ENCODE measurements around the gene GPC3. TPM values are rescaled to one million over a fixed set of nuclear protein-coding genes. Genes with fewer than 3 reads are reported as not detected.

The GPC3 gene
- total and polyA plus RNA-seq, 2 experiments from 2014 or later: 171 to 323 TPM

DNA sequence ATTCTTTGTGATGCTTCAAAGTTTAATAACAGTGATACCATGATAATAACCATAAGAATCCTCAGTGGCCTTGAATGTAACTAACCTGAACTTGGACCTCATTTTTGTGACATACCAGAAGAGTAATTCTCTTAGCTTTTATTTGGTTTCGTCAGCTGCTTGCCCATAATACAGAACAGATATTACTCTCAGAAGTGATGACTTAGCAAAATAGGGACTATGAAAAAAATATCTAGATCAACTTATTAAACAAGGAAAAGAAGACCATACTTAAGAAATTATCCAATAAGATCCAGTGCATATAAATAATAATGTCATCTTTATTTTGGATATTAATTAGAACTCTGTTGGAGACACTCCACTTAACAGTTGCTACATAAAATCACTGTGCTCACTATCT, 333.2 kb downstream of the GPC3 start:
- Histone ChIP-seq H3K36me3 (no peaks in the 10 kb centered on the region), H3K4me1 (ENCODE audit: low read depth) (peaks cover 41% of the 10 kb centered on the region), H3K4me3 (no peak overlapping the region), H3K27me3 (no peaks in the 10 kb centered on the region), H3K27ac (no peak overlapping the region), H3K9me3 (ENCODE audit: low read depth) (no peaks in the 10 kb centered on the region)
- TF ChIP-seq, protein P1, sequence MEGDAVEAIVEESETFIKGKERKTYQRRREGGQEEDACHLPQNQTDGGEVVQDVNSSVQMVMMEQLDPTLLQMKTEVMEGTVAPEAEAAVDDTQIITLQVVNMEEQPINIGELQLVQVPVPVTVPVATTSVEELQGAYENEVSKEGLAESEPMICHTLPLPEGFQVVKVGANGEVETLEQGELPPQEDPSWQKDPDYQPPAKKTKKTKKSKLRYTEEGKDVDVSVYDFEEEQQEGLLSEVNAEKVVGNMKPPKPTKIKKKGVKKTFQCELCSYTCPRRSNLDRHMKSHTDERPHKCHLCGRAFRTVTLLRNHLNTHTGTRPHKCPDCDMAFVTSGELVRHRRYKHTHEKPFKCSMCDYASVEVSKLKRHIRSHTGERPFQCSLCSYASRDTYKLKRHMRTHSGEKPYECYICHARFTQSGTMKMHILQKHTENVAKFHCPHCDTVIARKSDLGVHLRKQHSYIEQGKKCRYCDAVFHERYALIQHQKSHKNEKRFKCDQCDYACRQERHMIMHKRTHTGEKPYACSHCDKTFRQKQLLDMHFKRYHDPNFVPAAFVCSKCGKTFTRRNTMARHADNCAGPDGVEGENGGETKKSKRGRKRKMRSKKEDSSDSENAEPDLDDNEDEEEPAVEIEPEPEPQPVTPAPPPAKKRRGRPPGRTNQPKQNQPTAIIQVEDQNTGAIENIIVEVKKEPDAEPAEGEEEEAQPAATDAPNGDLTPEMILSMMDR (IDR thresholded peaks at IDR 0.05; ENCODE audit: low read depth, low read length): no peak
- DNase-seq (ENCODE audit: low read depth in 1 of 2, low spot score in 1 of 2): no peak

DNA sequence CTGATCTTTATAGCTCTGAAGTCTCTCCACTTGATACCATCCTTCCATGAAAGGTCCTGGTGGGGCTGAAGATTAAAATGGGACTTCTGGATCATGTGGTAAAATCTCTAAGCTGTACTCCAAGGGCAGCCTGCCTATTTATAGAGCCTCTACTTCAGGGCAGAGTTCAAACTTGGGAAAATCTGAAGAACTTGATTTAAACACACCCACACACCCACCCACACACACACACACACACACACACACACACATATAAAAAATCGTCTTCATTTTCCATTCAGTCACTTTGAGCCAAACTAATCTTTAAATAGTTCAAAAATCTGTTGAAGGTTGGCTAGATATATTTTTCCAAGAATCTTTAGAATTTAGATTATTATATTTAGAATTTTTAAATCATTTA, 335.2 kb downstream of the GPC3 start:
- Histone ChIP-seq H3K27me3 (no peaks in the 10 kb centered on the region), H3K36me3 (no peaks in the 10 kb centered on the region), H3K9me3 (ENCODE audit: low read depth) (no peaks in the 10 kb centered on the region), H3K27ac (peak overlapping the region; percentile 6), H3K4me1 (ENCODE audit: low read depth) (peaks cover 36% of the 10 kb centered on the region), H3K4me3 (no peak overlapping the region)
- TF ChIP-seq, protein P1 (IDR thresholded peaks at IDR 0.05; ENCODE audit: low read depth, low read length): no peak
- no peak for DNase-seq (ENCODE audit: low read depth in 1 of 2, low spot score in 1 of 2)

DNA sequence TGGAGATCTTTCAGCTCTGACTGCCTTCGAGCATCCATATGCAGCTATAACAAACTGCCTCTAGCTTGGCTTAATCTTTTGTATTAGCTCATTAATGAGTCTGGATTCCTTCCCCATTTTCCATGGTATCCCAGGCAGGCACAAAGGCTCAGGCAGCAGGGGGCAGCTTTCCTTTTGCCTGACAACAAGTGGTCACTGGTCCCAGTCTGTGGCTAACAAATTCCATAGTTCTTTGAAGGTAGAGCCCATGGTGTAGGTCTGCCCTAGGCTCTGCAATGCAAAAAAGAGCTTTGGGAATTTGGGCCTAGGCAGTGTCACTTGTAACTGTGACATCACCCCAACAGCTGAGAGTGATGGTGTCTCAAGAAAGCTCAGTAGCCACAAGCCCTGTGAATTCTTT, 335.7 kb downstream of the GPC3 start:
- peak overlapping the region; percentile 6 for H3K27ac ChIP-seq
- no peak for DNase-seq (ENCODE audit: low read depth in 1 of 2, low spot score in 1 of 2)

DNA sequence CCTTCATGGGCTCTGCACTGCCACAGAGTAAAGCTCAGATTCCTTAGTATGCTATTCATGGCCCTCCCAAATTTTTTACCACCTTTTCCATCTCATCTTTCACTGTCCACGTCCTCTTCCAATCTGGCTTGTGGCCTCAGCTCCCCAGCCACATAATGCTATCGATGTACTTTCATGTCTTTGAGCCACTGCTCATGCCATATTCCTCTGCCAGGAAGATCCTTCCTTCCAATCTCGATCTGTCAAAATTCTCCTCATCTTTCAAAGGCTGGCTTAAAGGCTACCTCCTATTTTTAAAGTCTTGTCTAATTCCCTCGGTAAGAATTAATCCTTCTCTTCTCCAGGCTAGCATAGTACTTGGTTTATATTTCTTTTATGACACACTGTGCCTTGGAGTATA, 336.8 kb downstream of the GPC3 start:
- Histone ChIP-seq H3K4me1 (ENCODE audit: low read depth) (peaks cover 37% of the 10 kb centered on the region), H3K36me3 (no peaks in the 10 kb centered on the region), H3K27me3 (no peaks in the 10 kb centered on the region), H3K4me3 (no peak overlapping the region), H3K9me3 (ENCODE audit: low read depth) (no peaks in the 10 kb centered on the region), H3K27ac (no peak overlapping the region)
- no peak for DNase-seq (ENCODE audit: low read depth in 1 of 2, low spot score in 1 of 2)
- TF ChIP-seq, protein P1 (IDR thresholded peaks at IDR 0.05; ENCODE audit: low read depth, low read length): no peak

More for the DNA sequence above, 335.7 kb downstream of the GPC3 start:
- no peaks in the 10 kb centered on the region for H3K36me3 ChIP-seq
- no peaks in the 10 kb centered on the region for H3K27me3 ChIP-seq
- no peak overlapping the region for H3K4me3 ChIP-seq
- TF ChIP-seq, protein P1 (IDR thresholded peaks at IDR 0.05; ENCODE audit: low read depth, low read length): no peak
- peaks cover 37% of the 10 kb centered on the region for H3K4me1 ChIP-seq (ENCODE audit: low read depth)
- H3K9me3 ChIP-seq (ENCODE audit: low read depth): no peaks in the 10 kb centered on the region

DNA sequence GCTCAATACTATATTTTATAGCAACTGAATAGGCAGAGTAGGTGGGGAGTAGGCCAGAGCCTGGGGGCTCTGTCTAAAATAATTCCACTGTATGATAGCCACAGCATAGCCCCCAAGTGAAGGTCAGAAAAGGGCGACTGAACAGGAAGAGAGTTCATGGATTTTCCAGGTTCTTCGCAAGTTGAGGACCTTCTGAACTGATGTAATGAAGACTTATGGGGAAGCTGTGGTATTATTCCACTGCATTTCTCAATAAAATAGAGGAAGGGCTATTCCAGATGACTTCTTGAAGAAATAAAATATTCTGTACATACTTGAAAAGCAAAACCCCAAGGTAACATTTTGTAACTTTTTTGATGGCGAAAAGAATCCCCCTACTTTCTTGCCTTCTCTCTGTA, 338.7 kb downstream of the GPC3 start:
- peaks cover 44% of the 10 kb centered on the region for H3K4me1 ChIP-seq (ENCODE audit: low read depth)
- H3K9me3 ChIP-seq (ENCODE audit: low read depth): no peaks in the 10 kb centered on the region
- H3K27me3 ChIP-seq: no peaks in the 10 kb centered on the region
- H3K36me3 ChIP-seq: no peaks in the 10 kb centered on the region
- TF ChIP-seq, protein P1 (IDR thresholded peaks at IDR 0.05; ENCODE audit: low read depth, low read length): no peak
- peak overlapping the region; percentile 71 for H3K27ac ChIP-seq
- H3K4me3 ChIP-seq: no peak overlapping the region
- DNase-seq (ENCODE audit: low read depth in 1 of 2, low spot score in 1 of 2): no peak
